H1 (cell line): ENCODE data around the gene MOGAT3. TPM values are rescaled to one million over a fixed set of nuclear protein-coding genes. Genes with fewer than 3 reads are reported as not detected.

Experiments used
- BCL11A ChIP-seq, 2 experiments: IDR thresholded peaks; one replicate each; pipeline ENCODE4 v1.6.1; 2011; ENCODE audit warnings: low read depth in 2 of 2, low read length in 2 of 2, mild to moderate bottlenecking in 2 of 2
- CHD1 ChIP-seq: IDR thresholded peaks from 2 replicates; pipeline ENCODE4 v1.6.1; 2012; ENCODE audit warnings: low read depth, low read length, improper control_type of control experiment
- CHD2 ChIP-seq: IDR thresholded peaks from 2 replicates; pipeline ENCODE4 v1.6.1; 2012; ENCODE audit warnings: low read length, improper control_type of control experiment
- CTCF ChIP-seq, 3 experiments: IDR thresholded peaks; 1 replicate in 2 of 3; 2 replicates in 1 of 3; pipeline versions ENCODE4 v1.5.1 to v1.6.1; 2011; ENCODE audit warnings: low read length in 3 of 3, mild to moderate bottlenecking in 3 of 3, inconsistent platforms in 2 of 3, low read depth in 1 of 3, moderate library complexity in 1 of 3; ENCODE audit not compliant: insufficient read depth in 1 of 3; ENCODE audit errors: control extremely low read depth in 1 of 3
- EZH2 ChIP-seq: fragments of 200-600 bp; sonication (generic); IDR thresholded peaks from 2 replicates; pipeline ENCODE4 v1.7.1; 2012; ENCODE audit warnings: low read depth, mild to moderate bottlenecking, moderate library complexity, low read length, inconsistent platforms; ENCODE audit not compliant: severe bottlenecking
- FOSL1 ChIP-seq: IDR thresholded peaks from 2 replicates; pipeline ENCODE4 v1.6.1; 2011; ENCODE audit warnings: mild to moderate bottlenecking, low read depth, low read length, moderate library complexity; ENCODE audit not compliant: insufficient read depth
- JUN ChIP-seq: IDR thresholded peaks from 2 replicates; pipeline ENCODE4 v1.6.1; 2011; ENCODE audit warnings: low read depth, mild to moderate bottlenecking, improper control_type of control experiment, low read length
- MAFK ChIP-seq: IDR thresholded peaks from 2 replicates; pipeline ENCODE4 v1.6.1; 2012; ENCODE audit warnings: low read depth, mild to moderate bottlenecking, improper control_type of control experiment, low read length
- NANOG ChIP-seq: IDR thresholded peaks from 2 replicates; pipeline ENCODE4 v1.6.1; 2011; ENCODE audit warnings: low read length, low read depth, mild to moderate bottlenecking, inconsistent platforms; ENCODE audit not compliant: insufficient read depth, poor library complexity, severe bottlenecking
- PHF8 ChIP-seq: fragments of 200-600 bp; sonication (generic); conservative IDR thresholded peaks from 2 replicates; pipeline ENCODE4 v1.7.1; 2012; ENCODE audit warnings: low read depth, mild to moderate bottlenecking, inconsistent platforms, low read length, moderate library complexity
- POLR2AphosphoS5 ChIP-seq: IDR thresholded peaks from 2 replicates; pipeline ENCODE4 v1.6.1; 2011; ENCODE audit warnings: low read depth, low read length
- RFX5 ChIP-seq: IDR thresholded peaks from 2 replicates; pipeline ENCODE4 v1.6.1; 2011; ENCODE audit warnings: low read depth, low read length, improper control_type of control experiment, borderline replicate concordance
- RXRA ChIP-seq: IDR thresholded peaks from 2 replicates; pipeline ENCODE4 v1.6.1; 2011; ENCODE audit warnings: low read depth, mild to moderate bottlenecking, low read length, moderate library complexity; ENCODE audit not compliant: insufficient read depth
- SIRT6 ChIP-seq: IDR thresholded peaks from one replicate; pipeline ENCODE4 v1.7.1; 2012; ENCODE audit warnings: low read length, inconsistent platforms
- SP2 ChIP-seq: IDR thresholded peaks from 2 replicates; pipeline ENCODE4 v1.6.1; 2012; ENCODE audit warnings: mild to moderate bottlenecking, low read length, inconsistent platforms
- SP4 ChIP-seq: IDR thresholded peaks from 2 replicates; pipeline ENCODE4 v1.6.1; 2012; ENCODE audit warnings: low read length, inconsistent platforms
- TAF1 ChIP-seq: IDR thresholded peaks from 2 replicates; pipeline ENCODE4 v1.6.1; 2011; ENCODE audit warnings: mild to moderate bottlenecking, low read depth, low read length
- TAF7 ChIP-seq: optimal IDR thresholded peaks from 2 replicates; pipeline ENCODE3; 2011; ENCODE audit warnings: low read depth, mild to moderate bottlenecking, inconsistent platforms, low read length, moderate library complexity, borderline replicate concordance
- TCF12 ChIP-seq: IDR thresholded peaks from 2 replicates; pipeline ENCODE4 v1.6.1; 2011; ENCODE audit warnings: low read depth, mild to moderate bottlenecking, low read length
- TEAD4 ChIP-seq: IDR thresholded peaks from 2 replicates; pipeline ENCODE4 v1.6.1; 2012; ENCODE audit warnings: low read depth, low read length, inconsistent platforms, mixed read lengths
- ZNF274 ChIP-seq: IDR thresholded peaks from 2 replicates; pipeline ENCODE4 v1.7.0; 2012; ENCODE audit warnings: low read length, borderline replicate concordance; ENCODE audit errors: extremely low read depth
- polyA plus RNA-seq, 7 experiments: library from polyadenylated mRNA; depleted of rRNA in 3 of 7; stranded (reverse) in 5 of 7; unstranded in 2 of 7; fragments of >200 nt in 5 of 7; fragments of 200-250 nt in 2 of 7; gene quantifications; 1 replicate in 5 of 7; 2 replicates in 1 of 7; 4 replicates in 1 of 7; pipeline versions ENCODE4 v1.2.1 to v1.2.3, GENCODE V29; 2011 to 2013; ENCODE audit warnings: missing spikeins in 2 of 7, mixed read lengths in 2 of 7
- total RNA-seq: library from RNA; stranded (reverse); fragmentation: NEBNext Ultra II Directional; extraction: Animal tissue kit (Norgen Biotek cat#: 25700); gene quantifications from 2 replicates; pipeline ENCODE4 v1.2.1, GENCODE V29; 2021
- TF ChIP-seq, protein P1 (sequence below): IDR thresholded peaks from 2 replicates; pipeline ENCODE4 v1.6.1; 2012; ENCODE audit warnings: inconsistent platforms

The MOGAT3 gene
- total and polyA plus RNA-seq, 2 of the 8 experiments (the other 6 are each of a cell fraction or from before 2014, with no cell fraction given), result 0.21 to 0.82 TPM

- TF ChIP-seq, protein P1, sequence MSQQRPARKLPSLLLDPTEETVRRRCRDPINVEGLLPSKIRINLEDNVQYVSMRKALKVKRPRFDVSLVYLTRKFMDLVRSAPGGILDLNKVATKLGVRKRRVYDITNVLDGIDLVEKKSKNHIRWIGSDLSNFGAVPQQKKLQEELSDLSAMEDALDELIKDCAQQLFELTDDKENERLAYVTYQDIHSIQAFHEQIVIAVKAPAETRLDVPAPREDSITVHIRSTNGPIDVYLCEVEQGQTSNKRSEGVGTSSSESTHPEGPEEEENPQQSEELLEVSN, result peak; percentile 34; the same call in 1 of the 2 replicates
- TF ChIP-seq TEAD4 (no peak), MAFK (no peak), NANOG (no peak), SIRT6 (no peak), ZNF274 (no peak), JUN (no peak), SP2 (no peak), PHF8 (no peak), FOSL1 (no peak), SP4 (no peak), RXRA (no peak), CTCF (IDR thresholded peaks at IDR 0.05; ENCODE audit: control extremely low read depth in 1 of 3, insufficient read depth in 1 of 3, low read depth in 1 of 3, low read length in 3 of 3) (no peak), POLR2AphosphoS5 (no peak), TAF1 (no peak), BCL11A (IDR thresholded peaks at IDR 0.05; ENCODE audit: low read depth in 2 of 2, low read length in 2 of 2) (no peak), EZH2 (peak; percentile 5), TAF7 (no peak), CHD2 (no peak), RFX5 (no peak), TCF12 (peak; percentile 90), CHD1 (no peak)
Observed at GRCh38 chr7:101166909-101167644, 33.8 kb downstream of the MOGAT3 start (continued).
